ENCODE results near the gene ZNF710. TPM values are rescaled to one million over a fixed set of nuclear protein-coding genes. Genes with fewer than 3 reads are reported as not detected.

ZNF710 gene
- total RNA-seq, 1 experiment from 2014 or later, result 4.5 TPM

GRCh38 chr15:90036806-90037510 is 35.8 kb downstream of the ZNF710 start:
- DNase-seq (ENCODE audit: extremely low read depth, low read depth), result no peak

DNA sequence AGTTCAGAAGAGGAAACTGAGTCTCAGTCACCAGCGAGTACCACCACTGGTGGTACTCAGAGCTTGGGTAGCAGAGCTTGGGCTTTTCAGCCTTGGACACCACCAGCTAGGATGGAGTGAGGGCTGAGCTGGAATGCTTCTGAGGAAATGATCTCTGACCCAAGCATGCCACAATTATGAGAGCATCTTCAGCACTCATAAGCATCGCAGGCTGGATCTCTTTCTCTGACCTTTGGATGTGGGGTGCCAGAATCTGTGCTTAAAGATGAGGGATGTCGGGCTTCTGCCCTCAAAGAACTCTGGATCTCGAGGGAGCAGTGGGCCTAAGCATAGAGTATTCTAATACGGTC is 36.4 kb downstream of the ZNF710 start:
- no peak for DNase-seq (ENCODE audit: extremely low read depth, low read depth)

DNA sequence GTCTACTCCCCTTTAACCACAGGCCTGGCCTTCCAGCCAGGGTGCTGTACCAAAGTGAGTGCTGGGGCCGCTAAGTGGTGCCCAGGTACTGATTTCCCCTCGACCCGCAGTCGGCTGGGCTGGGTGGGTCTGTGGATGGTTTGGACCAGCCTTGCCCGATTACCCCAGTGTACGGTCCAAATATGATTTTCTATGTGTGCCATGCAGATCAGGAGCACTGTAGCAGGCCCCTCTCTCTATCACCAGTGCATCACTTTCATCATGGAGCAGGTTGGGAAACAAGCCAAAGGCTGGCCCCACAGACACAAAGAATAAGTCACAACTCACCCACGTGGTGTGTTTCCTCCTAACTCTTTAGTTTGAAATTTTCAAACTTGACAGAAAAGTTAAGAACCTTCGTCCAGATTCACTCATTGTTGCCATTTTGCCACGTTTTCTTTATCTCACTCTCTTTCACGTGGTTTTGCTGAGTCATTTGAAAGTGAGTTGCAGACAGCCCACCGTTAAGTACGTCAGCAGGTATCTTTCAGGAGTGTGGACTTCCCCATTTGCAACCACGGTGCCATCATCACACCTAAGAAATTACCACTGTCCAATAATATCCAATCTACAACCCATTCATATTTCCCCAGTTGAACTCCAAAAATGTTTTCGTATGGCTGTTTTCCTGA is 37.0 kb downstream of the ZNF710 start:
- no peak for DNase-seq (ENCODE audit: extremely low read depth, low read depth)

- DNase-seq (ENCODE audit: extremely low read depth, low read depth), result no peak
Measured at GRCh38 chr15:90038632-90039095, 37.5 kb downstream of the ZNF710 start.

DNA sequence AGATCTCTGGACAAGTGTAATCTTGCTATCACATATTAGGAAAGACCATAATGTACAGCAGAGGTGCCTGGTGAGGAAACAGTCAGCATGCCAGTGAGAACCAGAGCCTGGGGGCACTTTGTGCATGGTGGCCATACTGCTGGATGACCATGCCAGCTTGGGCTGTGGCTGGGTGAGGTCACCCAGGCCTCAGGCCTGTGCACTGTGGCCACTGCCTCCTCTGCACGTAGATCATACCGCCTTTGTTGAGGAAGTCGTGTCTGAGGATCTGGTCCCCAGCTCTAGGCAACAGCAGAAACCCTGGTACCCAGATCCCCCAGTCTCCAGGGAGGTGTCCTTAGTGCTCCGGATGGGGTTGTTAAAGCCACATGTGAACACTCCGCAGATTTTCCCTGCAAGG is 38.9 kb downstream of the ZNF710 start:
- DNase-seq (ENCODE audit: extremely low read depth, low read depth), result no peak

DNA sequence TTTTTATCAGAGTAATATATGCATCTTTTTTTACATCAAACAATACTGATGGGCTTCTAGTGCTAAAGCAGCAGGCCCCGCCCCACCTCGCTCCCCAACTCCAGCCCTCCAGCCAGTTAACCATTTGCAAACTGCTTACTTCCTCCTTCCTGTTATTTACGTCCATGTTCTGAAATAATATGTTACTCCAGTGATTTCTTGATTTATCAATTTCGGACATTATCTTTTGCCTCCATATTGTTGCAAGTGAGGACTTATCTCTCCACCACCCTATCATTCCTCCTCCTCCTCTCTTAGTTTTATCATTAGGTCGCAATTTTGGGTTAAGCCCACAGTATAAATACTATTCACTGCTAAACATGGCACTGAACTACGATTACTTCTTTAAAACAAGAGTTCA is 39.5 kb downstream of the ZNF710 start:
- no peak for DNase-seq (ENCODE audit: extremely low read depth, low read depth)

DNA sequence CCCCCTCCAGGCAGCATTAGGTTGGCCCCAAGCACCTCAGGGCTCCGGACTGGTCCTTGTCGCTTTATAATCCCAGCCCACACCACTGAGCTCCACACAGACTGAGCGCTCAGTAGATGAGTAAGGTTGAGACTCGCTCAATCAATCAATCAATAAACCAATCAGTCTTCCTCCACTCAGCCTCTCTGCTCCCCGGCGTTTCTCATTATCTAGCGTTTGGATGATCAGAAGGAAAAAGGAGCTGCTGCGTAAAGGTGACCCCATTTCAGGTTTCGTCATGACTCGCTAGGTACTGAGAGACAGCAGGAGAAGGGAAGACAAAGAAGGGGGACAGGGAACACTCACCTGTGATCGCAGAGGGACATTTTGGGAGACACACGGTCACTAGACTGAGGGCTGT is 41.2 kb downstream of the ZNF710 start:
- DNase-seq (ENCODE audit: extremely low read depth, low read depth), result no peak

- no peak for DNase-seq (ENCODE audit: extremely low read depth, low read depth)
Measured at GRCh38 chr15:90042766-90043529, 41.8 kb downstream of the ZNF710 start.

DNA sequence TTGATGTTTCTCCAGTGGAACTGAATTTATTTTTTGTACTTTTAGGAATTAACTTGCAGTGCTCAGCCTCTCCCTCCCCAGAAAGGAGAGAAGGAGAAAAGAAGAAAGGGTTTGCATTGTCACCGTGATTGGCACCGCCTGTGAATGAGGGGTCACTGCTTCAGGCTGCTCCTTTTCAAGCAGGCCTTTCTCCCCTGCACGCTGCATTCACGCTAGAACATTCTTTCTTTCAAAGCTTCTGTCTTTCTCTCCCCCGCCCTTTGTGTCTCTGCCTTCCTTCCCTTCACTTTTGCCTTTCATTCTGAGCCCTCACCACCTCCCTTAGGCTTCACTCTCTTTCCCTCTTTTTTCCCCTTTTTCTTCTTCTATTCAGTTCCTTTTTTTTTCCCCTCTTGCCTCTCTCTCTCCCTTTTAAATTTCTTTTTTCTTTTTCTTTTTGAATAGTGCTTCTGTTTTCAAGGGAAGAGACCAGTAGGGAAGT is 42.4 kb downstream of the ZNF710 start:
- no peak for DNase-seq (ENCODE audit: extremely low read depth, low read depth)

DNA sequence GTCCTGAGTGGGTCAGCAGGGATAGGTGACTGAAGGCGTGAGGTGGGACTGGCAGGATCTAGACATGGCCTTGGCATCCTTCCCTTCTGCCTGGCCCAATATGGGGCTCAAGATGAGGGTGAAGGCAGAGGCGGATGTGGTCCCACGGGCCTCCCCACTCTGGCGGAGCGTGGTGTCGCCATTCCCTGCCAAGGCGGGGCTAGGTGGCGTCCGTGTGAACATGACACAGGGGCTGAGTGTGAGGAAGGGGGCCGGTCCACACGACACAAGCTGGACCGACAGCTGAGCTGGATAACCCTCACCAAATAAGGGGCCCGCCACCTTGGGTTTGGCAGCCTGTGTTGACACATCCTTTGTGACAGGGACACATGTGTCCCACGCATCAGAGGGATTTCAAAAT is 43.1 kb downstream of the ZNF710 start:
- no peak for DNase-seq (ENCODE audit: extremely low read depth, low read depth)

DNA sequence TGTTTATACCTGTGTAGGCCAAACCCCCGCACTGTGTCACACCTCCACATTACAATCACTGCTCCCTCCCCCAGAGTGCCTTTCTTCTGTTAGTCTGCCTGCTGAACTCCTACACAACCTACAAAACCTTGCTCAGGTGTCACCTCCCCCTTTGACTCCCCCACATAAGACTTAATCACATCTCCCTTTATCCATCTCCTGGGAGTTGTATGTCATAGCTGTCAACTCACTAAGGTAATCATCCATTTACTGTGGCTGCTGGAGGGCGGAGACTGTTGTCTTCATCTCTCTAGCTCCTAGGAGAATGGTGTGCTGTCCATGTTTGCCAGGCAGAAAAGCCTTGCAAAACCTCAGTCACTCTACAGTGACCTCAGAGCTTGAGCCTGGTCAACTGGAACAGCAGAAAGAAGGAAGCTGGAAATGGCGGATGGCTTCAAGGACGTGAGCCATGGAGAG is 43.8 kb downstream of the ZNF710 start:
- DNase-seq (ENCODE audit: extremely low read depth, low read depth), result no peak

- no peak for DNase-seq (ENCODE audit: extremely low read depth, low read depth)
Measured at GRCh38 chr15:90046289-90046688, 45.2 kb downstream of the ZNF710 start.

DNA sequence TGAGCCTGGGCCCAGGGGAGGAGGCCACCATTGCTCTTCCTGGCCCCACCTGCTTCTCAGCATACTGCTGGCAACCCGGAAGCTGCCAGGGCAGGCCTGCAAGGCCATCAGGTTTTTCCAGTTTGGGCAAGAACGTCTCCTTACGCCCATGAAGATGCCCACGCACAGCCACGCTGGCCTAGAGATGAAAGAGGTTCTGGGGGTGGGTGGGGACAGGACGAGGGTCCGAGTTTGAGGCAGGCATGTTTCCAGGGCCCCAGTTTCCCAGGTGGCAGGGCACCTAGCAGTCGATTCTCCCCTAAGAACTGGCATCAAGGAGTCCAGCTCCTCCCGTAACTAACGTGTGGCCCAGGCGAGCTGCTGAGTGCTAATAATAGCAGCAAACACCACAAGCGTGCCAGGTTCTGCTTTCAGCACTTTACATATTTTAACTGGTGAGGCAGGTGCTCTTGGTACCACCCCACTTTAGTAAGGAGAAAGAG is 45.8 kb downstream of the ZNF710 start:
- no peak for DNase-seq (ENCODE audit: extremely low read depth, low read depth)

- no peak for DNase-seq (ENCODE audit: extremely low read depth, low read depth)
Measured at GRCh38 chr15:90047956-90048575, 46.9 kb downstream of the ZNF710 start.

DNA sequence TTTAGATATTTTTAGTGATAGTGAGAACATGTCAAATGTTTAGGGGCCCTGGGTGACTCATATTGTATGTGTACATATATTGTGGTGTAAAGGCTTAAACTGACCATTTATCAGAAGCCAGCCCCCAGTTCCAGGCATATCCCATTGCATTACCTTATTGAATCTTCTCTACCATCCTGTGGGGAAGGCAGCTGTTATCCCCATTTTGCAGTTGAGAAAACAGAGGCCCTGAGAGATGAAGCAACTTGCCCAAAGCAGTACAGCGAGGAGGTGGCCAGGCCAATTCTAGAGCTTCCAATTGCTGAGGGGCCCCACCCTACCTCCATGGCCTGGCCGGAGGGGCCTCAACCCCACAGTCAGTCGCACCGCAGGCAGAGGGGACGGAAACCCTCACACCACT is 47.9 kb downstream of the ZNF710 start:
- no peak for DNase-seq (ENCODE audit: extremely low read depth, low read depth)

DNA sequence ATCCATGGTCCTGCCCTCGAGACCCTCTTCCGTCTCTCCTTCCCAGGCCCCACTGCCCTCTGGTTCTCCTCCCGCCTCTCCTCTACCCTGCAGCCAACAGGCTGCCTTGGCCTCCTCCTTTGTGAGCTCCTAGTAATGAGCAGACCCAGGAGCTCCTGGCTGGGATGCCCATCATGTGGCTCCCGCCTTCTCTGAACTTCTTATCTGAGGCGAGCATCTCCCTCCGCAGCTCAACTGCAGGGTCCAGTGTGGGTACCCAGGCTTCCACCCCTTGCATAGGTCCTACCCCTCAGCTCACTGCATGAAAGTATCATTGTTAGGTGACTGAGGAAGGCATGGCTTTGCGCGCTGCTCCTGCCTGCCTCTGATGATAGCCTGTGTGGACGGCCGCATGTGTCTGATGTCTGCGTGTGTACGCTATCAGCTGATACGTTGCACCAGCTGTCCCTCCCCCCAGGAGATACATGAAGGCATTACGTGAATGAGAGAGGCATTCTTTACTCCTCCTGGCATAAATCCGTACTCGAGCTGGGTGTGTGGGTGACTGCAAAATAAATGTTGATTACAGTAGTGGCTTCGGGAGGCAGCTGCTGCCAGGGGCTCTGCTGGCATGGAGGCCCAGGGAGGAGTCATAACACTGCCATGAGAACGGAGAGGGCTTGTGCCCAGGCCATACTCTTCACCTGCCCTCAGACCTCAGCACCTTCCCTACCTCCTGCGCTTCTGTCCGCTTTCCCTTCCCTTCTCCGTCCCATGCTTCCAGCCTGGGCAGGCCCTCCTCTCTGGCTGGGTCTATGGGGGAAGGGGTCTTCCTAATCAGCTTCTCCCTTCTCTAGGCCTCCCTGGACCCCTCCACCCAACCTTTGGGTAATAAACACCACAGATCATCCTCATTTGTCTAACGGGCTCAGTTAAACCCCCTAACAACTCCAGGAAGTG is 48.8 kb downstream of the ZNF710 start:
- DNase-seq (ENCODE audit: extremely low read depth, low read depth), result no peak

- DNase-seq (ENCODE audit: extremely low read depth, low read depth), result no peak
Measured at GRCh38 chr15:90051874-90052273, 50.8 kb downstream of the ZNF710 start.

DNA sequence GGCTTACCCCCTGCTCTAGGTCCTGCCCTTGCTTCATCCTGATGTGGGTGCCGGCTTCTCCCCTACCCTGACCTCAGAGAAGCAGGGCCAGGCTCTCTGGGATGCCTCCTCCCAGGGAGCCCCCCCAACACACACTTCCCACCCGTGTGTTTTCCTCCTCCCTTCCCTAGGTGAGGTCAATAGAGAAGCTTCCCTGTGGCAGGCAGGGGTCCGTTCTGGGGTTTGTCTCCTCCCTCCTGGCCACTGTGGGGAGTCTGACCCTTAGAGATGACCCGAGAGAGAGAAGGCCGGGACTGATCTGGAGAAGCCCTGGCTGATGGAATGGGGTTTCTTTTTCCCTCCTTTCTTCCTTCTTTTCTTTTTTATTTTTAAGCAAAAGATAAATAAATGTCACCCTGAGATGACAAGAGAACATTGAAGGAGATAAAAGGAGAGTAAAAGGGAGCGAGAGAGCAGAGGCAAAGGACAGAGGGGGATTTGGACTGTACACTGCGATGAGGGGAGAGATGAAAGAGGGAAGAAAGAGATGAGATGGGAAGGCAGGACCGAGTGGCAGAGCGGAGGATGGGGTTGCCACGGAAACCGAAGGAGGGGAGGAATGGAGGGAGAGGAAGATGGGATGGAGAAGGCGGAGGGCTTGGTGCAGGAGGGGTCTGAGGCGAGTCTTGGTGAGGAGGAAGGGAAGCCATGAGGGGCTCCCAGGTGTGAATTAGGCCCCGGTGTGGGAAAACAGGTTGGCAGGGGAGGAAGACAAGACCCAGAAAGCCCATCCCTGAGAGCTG is 52.8 kb downstream of the ZNF710 start:
- no peak for DNase-seq (ENCODE audit: extremely low read depth, low read depth)

DNA sequence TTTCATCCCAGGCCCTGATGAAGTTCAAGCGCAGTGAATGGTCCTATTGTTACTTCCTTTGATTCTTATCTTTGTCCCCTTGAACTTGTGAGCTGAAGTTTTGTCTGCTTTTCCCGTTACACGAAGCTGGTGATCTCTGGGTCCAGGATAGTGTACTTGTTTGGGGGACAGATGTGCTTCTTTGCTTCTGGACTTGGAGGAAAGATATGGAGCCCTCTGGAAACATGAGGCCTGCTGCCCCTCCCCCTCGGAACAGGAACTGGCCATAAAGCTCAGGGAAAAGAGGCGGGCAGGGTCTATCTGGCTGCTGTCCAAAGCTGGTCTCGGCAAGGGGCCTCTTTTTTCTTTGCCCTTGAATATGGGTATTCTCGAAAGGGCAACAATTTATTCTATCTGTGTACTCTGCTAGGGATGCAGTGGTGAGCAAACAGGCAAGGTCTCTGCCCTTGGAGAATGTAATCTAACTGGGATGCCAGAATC is 53.5 kb downstream of the ZNF710 start:
- DNase-seq (ENCODE audit: extremely low read depth, low read depth), result no peak
